Upper lobe of right lung (tissue), 1 donor: ENCODE results near the gene CUL1. TPM values are rescaled to one million over a fixed set of nuclear protein-coding genes. Genes with fewer than 3 reads are reported as not detected.
"Not testable (repeated sequence)": the region's sequence is repeated elsewhere in the genome, so short reads cannot be mapped to it uniquely, and the experiment has no call there.

ENCODE experiments used
- ATAC-seq: fragments of 200-7000 bp; cut with Tn5 transposase; one replicate; pipeline ENCODE4 v1.9.1; 2020; ENCODE audit warnings: mild to moderate bottlenecking, moderate library complexity
- DNase-seq: peaks from one replicate; pipeline ENCODE4 v3.0.0-alpha.2; 2020
- H3K27ac ChIP-seq: fragments of 200-600 bp; one replicate; pipeline ENCODE4 v1.8.0; 2022
- H3K27me3 ChIP-seq: fragments of 200-600 bp; one replicate; pipeline ENCODE4 v1.8.0; 2022; ENCODE audit warnings: mild to moderate bottlenecking
- H3K36me3 ChIP-seq: fragments of 200-600 bp; one replicate; pipeline ENCODE4 v1.8.0; 2022
- H3K4me1 ChIP-seq: fragments of 200-600 bp; one replicate; pipeline ENCODE4 v1.8.0; 2022
- H3K4me3 ChIP-seq: fragments of 200-600 bp; one replicate; pipeline ENCODE4 v1.8.0; 2022; ENCODE audit warnings: mild to moderate bottlenecking
- H3K9me3 ChIP-seq: fragments of 200-600 bp; one replicate; pipeline ENCODE4 v1.8.0; 2022
- intact Hi-C: fragments of 100-400 bp; cut with DNase I; formaldehyde crosslinking; loops from one replicate; pipeline ENCODE4 v1.11.0; 2022
- total RNA-seq: library from RNA; stranded (reverse); fragmentation: NEBNext Ultra II Directional; extraction: Animal tissue kit (Norgen Biotek cat#: 25700); gene quantifications from one replicate; pipeline ENCODE4 v1.2.1, GENCODE V29; 2021
- TF ChIP-seq, protein P1 (sequence below): fragments of 200-600 bp; IDR thresholded peaks from one replicate; pipeline ENCODE4 v1.8.0; 2022; ENCODE audit warnings: antibody characterized with exemption
- donor health status: DM: no; HTN: yes; CAD: no; lungs with severe emphysema.

CUL1 gene
- total RNA-seq, 1 donor from 2014 or later, result 44.4 TPM

DNA sequence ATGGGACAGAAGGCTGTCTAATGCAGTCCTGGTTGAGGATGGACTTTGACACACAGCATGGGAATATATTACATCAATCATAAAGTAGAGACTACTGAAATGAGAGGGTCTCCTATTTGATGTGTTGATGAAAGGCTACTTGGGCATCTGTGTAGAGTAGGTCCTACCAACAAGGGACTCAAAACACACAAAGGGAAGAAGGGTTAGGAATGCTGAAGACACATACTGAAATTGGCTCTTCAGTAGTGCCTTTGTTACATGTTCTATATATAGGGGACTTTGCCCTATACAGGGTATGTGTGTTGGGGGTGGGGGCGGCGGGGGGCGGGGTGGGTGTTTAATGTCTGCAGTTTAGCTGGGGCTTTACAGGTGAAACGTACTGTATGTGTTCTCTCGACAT, 7.7 kb downstream of the CUL1 start:
- peaks cover 53% of the 10 kb centered on the region for H3K4me1 ChIP-seq

DNA sequence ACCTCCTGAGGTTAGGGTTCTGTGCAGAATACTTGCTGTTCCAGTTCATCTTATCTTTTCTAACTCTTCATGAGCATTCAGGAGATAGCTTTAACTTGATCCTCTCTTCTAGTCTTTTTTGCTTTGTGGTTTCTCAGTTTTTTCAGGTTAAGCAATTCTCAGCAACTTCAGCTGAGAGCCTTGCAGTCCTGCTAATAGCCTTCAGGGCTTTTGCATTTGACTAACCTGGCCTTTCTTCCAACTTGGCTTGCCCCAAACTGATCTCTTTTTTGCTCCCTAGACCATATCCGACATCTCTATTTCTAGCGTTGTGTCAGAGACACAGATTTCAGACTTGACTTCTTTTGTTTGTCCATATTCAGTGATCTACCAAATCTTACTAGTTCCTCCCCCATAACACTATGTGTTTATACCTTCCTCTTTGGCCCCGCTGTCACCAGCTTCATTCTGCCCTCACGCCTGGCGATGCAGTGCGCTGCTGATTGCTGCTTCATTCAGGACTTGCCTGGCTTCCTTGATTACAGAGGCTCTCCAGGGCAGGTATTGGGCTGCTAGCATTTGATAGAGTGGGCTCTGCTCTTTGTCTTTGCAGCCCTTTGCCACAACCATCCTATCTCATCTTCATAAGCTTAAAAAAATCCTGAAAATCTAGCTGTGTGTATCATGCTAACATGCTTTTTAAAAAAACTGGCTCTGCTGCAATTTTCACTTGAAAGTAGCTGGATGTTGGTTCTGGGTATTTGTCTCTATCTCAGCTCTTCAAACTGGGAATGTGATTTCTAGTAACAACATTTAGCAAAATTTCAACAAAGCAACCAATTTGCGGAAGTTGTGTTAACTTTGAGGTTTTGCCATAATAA, 9.6 kb downstream of the CUL1 start:
- peak; percentile 43 for ATAC-seq
- DNase-seq, result no peak
- Histone ChIP-seq H3K4me3 (no peak overlapping the region), H3K36me3 (no peaks in the 10 kb centered on the region), H3K9me3 (no peaks in the 10 kb centered on the region), H3K4me1 (peaks cover 55% of the 10 kb centered on the region), H3K27ac (no peak overlapping the region), H3K27me3 (no peaks in the 10 kb centered on the region)
- intact Hi-C loops, result no loop called here
- TF ChIP-seq, protein P1, sequence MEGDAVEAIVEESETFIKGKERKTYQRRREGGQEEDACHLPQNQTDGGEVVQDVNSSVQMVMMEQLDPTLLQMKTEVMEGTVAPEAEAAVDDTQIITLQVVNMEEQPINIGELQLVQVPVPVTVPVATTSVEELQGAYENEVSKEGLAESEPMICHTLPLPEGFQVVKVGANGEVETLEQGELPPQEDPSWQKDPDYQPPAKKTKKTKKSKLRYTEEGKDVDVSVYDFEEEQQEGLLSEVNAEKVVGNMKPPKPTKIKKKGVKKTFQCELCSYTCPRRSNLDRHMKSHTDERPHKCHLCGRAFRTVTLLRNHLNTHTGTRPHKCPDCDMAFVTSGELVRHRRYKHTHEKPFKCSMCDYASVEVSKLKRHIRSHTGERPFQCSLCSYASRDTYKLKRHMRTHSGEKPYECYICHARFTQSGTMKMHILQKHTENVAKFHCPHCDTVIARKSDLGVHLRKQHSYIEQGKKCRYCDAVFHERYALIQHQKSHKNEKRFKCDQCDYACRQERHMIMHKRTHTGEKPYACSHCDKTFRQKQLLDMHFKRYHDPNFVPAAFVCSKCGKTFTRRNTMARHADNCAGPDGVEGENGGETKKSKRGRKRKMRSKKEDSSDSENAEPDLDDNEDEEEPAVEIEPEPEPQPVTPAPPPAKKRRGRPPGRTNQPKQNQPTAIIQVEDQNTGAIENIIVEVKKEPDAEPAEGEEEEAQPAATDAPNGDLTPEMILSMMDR, result no peak

More for the DNA sequence above, 7.7 kb downstream of the CUL1 start:
- DNase-seq (no peak), ATAC-seq (no peak)
- TF ChIP-seq, protein P1, result no peak
- Histone ChIP-seq H3K27ac (no peak overlapping the region), H3K27me3 (no peaks in the 10 kb centered on the region), H3K36me3 (no peaks in the 10 kb centered on the region), H3K4me3 (no peak overlapping the region), H3K9me3 (no peaks in the 10 kb centered on the region)
- intact Hi-C loops, result no loop called here

DNA sequence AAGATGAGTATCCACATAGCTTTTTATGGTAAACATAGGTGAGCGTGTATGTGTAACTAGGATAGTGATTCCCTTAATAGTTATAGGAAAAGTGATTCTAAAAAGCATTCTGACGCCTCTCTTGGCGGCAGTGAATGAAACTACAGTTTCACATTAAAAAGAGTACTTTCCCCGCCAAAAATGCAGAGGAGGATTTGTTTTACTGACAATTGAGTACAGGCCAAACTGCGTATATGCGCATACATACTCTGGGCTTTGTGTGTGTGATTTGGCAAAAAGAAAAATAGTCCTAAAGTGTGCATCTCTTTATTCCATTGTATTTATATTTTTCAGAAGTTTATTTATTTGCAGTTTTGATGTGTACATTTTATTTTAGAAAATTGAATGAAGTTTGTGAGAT, 10.3 kb downstream of the CUL1 start:
- no peak overlapping the region for H3K27ac ChIP-seq
- no peak overlapping the region for H3K4me3 ChIP-seq
- H3K27me3 ChIP-seq, result no peaks in the 10 kb centered on the region
- no peaks in the 10 kb centered on the region for H3K9me3 ChIP-seq
- peaks cover 49% of the 10 kb centered on the region for H3K4me1 ChIP-seq
- intact Hi-C loops, result no loop called here
- no peak for DNase-seq
- no peaks in the 10 kb centered on the region for H3K36me3 ChIP-seq
- no peak for ATAC-seq
- TF ChIP-seq, protein P1, result no peak

DNA sequence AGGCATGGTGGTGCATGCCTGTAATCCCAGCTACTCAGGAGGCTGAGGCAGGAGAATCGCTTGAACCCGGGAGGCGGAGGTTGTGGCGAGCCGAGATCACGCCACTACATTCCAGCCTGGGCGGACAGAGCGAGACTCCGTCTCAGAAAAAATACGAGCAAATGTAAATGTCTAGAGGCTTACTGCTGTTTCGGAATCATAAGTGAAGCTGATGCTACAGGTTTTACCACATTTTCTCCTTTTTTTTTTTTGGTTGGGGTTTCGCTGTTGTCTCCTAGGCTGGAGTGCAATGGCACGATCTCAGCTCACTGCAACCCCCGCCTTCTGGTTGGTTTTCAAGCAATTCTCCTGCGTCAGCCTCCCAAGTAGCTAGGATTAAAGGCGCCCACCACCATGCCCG, 11.7 kb downstream of the CUL1 start:
- H3K4me1 ChIP-seq, result peaks cover 55% of the 10 kb centered on the region
- H3K27ac ChIP-seq, H3K27me3 ChIP-seq, intact Hi-C loops, H3K4me3 ChIP-seq, H3K9me3 ChIP-seq, ATAC-seq, DNase-seq, H3K36me3 ChIP-seq: not testable (repeated sequence)

DNA sequence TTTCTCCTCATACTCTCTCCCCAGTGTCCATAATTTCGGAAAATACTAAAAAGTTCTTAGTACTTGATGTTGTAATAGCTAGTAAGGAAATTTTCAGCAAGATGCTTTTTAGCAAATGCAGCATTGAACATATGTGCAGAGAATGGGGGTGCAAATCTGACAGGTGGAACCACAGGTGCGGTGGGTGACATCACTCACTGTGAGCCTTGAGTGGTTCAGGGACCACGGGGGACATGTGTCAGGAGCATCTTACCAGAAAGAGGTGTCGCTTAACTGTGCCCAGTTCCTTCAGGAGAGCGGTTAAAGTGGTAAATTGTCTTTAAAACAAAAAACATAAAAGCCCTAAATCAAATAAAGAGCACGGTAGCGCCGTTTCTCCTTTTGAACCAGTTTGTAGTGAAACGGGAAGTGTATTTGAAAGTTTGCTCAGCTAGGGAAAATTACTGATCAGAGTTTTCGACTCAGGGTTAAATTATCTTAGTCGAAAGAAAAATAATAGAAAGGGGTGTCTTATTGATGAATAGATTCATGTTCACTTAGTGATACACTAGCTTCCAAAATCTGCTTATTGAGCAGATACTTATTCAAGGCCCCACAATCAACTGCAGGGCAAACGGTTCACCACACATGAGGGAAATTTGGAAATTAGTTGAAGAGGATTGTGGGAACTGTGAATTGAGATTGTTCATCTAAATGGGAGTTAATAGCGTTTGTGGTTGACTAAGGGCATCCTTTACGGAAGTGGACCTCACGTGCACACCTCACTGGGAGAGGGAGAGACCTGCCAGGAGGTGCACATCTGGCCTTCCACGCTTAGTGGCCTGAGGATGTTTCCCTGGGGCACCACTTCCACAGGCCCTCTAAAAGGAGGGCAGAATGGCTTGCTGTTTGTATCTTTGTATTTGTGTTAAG, 12.7 kb downstream of the CUL1 start:
- intact Hi-C loops, result no loop called here
- DNase-seq (no peak), ATAC-seq (no peak)
- TF ChIP-seq, protein P1, result no peak
- Histone ChIP-seq H3K36me3 (no peaks in the 10 kb centered on the region), H3K9me3 (no peaks in the 10 kb centered on the region), H3K4me3 (no peak overlapping the region), H3K27ac (no peak overlapping the region), H3K27me3 (no peaks in the 10 kb centered on the region), H3K4me1 (peaks cover 51% of the 10 kb centered on the region)
